Upper lobe of right lung (tissue), 1 donor: ENCODE measurements around the gene KLHL26. TPM values are rescaled to one million over a fixed set of nuclear protein-coding genes. Genes with fewer than 3 reads are reported as not detected.

Experiments
- ATAC-seq: fragments of 200-7000 bp; cut with Tn5 transposase; one replicate; pipeline ENCODE4 v1.9.1; 2020; ENCODE audit warnings: mild to moderate bottlenecking, moderate library complexity
- DNase-seq: peaks from one replicate; pipeline ENCODE4 v3.0.0-alpha.2; 2020
- H3K27ac ChIP-seq: fragments of 200-600 bp; one replicate; pipeline ENCODE4 v1.8.0; 2022
- H3K27me3 ChIP-seq: fragments of 200-600 bp; one replicate; pipeline ENCODE4 v1.8.0; 2022; ENCODE audit warnings: mild to moderate bottlenecking
- H3K36me3 ChIP-seq: fragments of 200-600 bp; one replicate; pipeline ENCODE4 v1.8.0; 2022
- H3K4me1 ChIP-seq: fragments of 200-600 bp; one replicate; pipeline ENCODE4 v1.8.0; 2022
- H3K4me3 ChIP-seq: fragments of 200-600 bp; one replicate; pipeline ENCODE4 v1.8.0; 2022; ENCODE audit warnings: mild to moderate bottlenecking
- H3K9me3 ChIP-seq: fragments of 200-600 bp; one replicate; pipeline ENCODE4 v1.8.0; 2022
- intact Hi-C: fragments of 100-400 bp; cut with DNase I; formaldehyde crosslinking; loops from one replicate; pipeline ENCODE4 v1.11.0; 2022
- total RNA-seq: library from RNA; stranded (reverse); fragmentation: NEBNext Ultra II Directional; extraction: Animal tissue kit (Norgen Biotek cat#: 25700); gene quantifications from one replicate; pipeline ENCODE4 v1.2.1, GENCODE V29; 2021
- TF ChIP-seq, protein P1 (sequence below): fragments of 200-600 bp; IDR thresholded peaks from one replicate; pipeline ENCODE4 v1.8.0; 2022; ENCODE audit warnings: antibody characterized with exemption
- donor health status: DM: no; HTN: yes; CAD: no; lungs with severe emphysema.

KLHL26 gene
- total RNA-seq, 1 donor from 2014 or later, result 11.8 TPM

DNA sequence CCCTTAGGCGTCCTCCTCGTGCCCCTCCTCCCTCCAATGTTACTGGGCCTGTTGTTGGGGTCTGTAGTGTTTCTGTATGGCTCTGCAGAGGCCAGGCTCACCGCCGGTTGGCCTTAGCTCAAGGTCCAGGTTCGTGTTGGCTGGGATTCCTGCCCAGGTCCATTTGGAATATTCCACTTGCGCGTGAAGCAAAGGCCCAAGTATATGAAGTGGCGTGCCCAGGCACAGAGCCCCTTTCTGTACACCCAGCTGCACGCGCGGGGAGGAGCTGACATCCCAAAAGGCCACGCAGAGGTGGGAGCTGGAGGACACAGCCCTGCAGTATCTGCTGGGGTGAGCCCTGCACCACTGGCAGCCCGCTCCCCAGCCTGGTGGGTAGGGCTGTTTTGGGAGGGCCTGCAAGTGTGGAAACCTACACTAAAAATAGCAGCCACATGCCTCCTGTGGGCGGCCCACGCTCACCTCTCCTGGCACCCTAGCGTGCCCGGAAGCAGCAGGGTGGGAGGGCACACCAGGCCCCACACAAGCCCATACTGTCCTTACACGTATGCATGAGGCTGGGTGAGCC lies 76.8 kb downstream of the KLHL26 start:
- no peak for ATAC-seq
- DNase-seq, result no peak
- no peak overlapping the region for H3K27ac ChIP-seq
- TF ChIP-seq, protein P1, sequence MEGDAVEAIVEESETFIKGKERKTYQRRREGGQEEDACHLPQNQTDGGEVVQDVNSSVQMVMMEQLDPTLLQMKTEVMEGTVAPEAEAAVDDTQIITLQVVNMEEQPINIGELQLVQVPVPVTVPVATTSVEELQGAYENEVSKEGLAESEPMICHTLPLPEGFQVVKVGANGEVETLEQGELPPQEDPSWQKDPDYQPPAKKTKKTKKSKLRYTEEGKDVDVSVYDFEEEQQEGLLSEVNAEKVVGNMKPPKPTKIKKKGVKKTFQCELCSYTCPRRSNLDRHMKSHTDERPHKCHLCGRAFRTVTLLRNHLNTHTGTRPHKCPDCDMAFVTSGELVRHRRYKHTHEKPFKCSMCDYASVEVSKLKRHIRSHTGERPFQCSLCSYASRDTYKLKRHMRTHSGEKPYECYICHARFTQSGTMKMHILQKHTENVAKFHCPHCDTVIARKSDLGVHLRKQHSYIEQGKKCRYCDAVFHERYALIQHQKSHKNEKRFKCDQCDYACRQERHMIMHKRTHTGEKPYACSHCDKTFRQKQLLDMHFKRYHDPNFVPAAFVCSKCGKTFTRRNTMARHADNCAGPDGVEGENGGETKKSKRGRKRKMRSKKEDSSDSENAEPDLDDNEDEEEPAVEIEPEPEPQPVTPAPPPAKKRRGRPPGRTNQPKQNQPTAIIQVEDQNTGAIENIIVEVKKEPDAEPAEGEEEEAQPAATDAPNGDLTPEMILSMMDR, result no peak
- peaks cover 15% of the 10 kb centered on the region for H3K4me1 ChIP-seq
- H3K4me3 ChIP-seq, result no peak overlapping the region
- H3K27me3 ChIP-seq, result no peaks in the 10 kb centered on the region
- no peaks in the 10 kb centered on the region for H3K9me3 ChIP-seq
- intact Hi-C loops, result no loop called here
- no peaks in the 10 kb centered on the region for H3K36me3 ChIP-seq

DNA sequence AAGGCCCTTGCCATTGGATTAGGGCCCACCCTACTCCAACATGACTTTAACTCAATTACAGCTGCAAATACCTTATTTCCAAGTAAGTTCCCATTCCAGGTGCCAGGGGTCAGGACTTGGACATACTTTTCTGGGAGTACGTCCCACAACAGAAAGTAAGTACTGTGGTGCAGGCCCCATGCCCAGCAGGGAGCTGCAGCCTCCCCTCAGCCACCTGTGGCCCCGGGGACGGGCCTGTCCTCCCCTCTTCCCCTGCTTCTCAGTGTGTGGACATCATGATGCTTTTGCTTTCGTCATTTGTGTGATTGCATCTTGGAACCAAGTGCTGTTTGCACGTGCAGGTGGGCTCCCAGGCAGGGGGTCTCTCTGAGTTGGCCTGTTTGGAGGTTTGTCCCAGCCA lies 78.6 kb downstream of the KLHL26 start:
- Histone ChIP-seq H3K9me3 (no peaks in the 10 kb centered on the region), H3K4me1 (peaks cover 8% of the 10 kb centered on the region), H3K27me3 (no peaks in the 10 kb centered on the region), H3K27ac (no peak overlapping the region), H3K36me3 (no peaks in the 10 kb centered on the region), H3K4me3 (no peak overlapping the region)
- TF ChIP-seq, protein P1, result no peak
- intact Hi-C loops, result no loop called here
- ATAC-seq (no peak), DNase-seq (no peak)

DNA sequence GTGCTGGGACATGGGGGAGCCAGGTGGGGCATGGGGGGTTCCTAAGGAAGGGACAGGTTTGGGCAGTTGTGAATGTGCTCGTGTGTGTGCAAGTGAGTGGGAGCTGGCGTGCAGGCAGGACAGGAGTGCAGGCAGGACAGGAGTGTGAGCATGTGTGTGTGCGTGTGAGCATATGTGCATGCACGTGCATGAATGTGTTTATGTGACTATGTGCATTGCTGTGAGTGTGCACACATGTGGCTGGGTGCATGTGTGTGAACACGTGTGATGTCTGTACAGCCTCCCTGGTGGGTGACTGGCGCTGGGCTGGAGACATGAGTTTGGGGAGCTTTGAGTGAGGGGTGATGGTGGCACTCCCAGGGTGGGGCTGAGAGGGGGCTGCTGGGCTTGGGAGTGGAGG lies 80.0 kb downstream of the KLHL26 start:
- Histone ChIP-seq H3K27ac (no peak overlapping the region), H3K4me1 (peaks cover 4% of the 10 kb centered on the region), H3K9me3 (no peaks in the 10 kb centered on the region), H3K36me3 (no peaks in the 10 kb centered on the region), H3K27me3 (no peaks in the 10 kb centered on the region), H3K4me3 (no peak overlapping the region)
- TF ChIP-seq, protein P1, result no peak
- intact Hi-C loops, result no loop called here
- ATAC-seq, result no peak
- no peak for DNase-seq

DNA sequence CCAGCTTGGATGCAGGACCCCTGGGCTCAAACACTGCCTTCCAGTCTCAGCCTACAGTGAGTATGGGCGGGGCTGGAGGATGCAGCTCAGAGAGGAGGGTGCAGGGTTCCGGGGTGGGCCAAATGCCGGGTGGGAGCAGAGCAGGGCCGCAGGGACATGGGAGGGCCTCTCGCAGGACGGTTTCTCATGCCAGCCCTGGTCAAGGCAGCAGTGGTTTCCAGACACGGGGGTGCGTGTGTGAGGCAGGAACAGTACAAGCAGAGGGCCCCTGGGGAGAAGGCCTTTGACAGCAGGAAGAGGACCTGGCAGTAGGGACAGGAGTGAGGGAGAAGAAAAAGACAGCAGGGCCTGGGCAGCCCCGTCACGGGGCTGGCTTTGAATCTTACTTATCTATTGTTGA lies 80.8 kb downstream of the KLHL26 start:
- no peak for DNase-seq
- Histone ChIP-seq H3K27ac (no peak overlapping the region), H3K27me3 (no peaks in the 10 kb centered on the region), H3K36me3 (no peaks in the 10 kb centered on the region), H3K4me1 (no peaks in the 10 kb centered on the region), H3K4me3 (no peak overlapping the region), H3K9me3 (no peaks in the 10 kb centered on the region)
- intact Hi-C loops, result no loop called here
- peak; percentile 8 for ATAC-seq
- TF ChIP-seq, protein P1, result no peak

DNA sequence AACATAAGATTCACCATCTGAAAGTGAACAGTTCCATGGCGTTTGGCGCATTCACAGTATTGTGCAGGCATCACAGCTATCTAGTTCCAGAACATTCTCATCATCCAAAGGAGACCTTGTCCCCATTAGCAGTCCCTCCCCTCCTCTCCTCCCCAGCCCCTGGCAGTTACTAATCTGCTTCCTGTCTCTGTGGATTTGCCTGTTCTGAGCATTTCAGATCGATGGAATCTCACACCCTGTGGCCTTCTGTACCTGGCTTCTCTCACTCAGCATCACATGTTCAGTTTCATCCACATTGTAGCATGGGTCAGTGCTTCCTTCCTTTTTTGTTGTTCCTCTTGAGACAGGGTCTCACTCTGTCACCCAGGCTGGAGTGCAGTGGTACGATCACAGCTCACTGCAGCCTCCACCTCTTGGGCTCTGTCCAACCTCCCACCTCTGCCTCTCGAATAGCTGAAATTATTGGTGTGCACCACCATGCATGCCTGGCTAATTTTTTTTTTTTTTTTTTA lies 81.2 kb downstream of the KLHL26 start:
- no peaks in the 10 kb centered on the region for H3K9me3 ChIP-seq
- no peaks in the 10 kb centered on the region for H3K4me1 ChIP-seq
- H3K4me3 ChIP-seq, result no peak overlapping the region
- TF ChIP-seq, protein P1, result no peak
- no peaks in the 10 kb centered on the region for H3K27me3 ChIP-seq
- intact Hi-C loops, result no loop called here
- no peaks in the 10 kb centered on the region for H3K36me3 ChIP-seq
- H3K27ac ChIP-seq, result no peak overlapping the region
- DNase-seq (no peak), ATAC-seq (no peak)
